ENCODE measurements around the gene SENP7. TPM values are rescaled to one million over a fixed set of nuclear protein-coding genes. Genes with fewer than 3 reads are reported as not detected.
"Not testable (repeated sequence)": the region's sequence is repeated elsewhere in the genome, so short reads cannot be mapped to it uniquely, and the experiment has no call there.

The SENP7 gene
- total RNA-seq, 3 donors from 2014 or later: 26.6 to 43.2 (median 26.9) TPM

DNA sequence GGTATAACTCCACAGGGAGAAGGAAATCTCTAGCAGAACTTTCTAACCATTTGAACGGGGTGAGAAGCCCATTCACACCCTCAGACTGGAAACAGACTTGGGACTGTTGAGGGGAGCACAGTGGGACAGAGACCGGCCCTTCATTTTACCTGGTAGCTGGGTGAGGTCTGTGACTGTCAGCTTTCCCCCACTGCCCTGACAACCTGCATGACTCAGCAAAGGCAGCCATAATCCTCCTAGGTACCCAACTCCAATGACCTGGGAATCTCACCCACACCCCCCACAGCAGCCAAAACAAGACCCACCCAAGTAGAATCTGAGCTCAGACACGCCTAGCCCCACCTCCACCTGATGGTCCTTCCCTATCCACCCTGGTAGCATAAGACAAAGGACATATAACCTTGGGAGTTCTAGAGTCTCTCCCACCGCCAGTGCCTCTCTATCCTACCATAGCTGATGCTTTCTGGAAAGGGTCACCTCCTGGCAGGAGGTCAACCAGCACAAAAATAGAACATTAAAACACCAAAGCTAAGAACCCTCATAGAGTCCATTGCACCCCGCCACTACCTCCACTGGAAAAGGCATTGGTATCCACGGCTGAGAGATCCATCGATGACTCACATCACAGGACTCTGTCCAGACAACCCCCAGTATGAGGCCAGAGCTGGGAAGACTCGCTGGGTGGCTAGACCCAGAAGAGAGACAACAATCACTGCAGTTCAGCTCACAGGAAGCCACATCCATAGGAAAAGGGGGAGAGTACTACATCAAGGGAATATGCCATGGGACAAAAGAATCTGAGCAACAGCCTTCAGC lies 28.0 kb downstream of the SENP7 start:
- Histone ChIP-seq H3K27ac (no peak overlapping the region), H3K4me3 (no peak overlapping the region)
- intact Hi-C loops (cut with DNase I; ENCODE audit: low total_unique reads): no loop called here

DNA sequence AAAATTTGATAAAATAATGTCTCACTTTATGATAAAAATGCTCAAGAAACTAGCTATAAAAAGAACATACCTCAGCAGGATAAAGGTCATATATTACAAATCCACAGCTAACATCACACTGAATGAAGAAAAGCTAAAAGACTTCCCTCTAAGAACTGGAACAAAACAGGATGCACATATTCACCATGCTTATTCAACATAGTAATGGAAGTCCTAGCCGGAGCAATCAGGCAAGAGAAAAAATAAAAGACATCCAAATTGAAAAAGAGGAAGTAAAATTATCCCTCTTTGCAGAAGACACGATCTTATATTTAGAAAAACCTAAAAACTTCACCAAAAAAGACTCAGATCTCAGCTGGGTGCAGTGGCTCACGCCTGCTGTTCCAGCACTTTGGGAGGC lies 34.0 kb downstream of the SENP7 start:
- H3K27ac ChIP-seq: no peak overlapping the region
- no peaks in the 10 kb centered on the region for H3K27me3 ChIP-seq
- no peaks in the 10 kb centered on the region for H3K4me1 ChIP-seq
- H3K9me3 ChIP-seq: peaks cover 0 to 13% of the 10 kb centered on the region in 2 donors
- TF ChIP-seq, protein P1, sequence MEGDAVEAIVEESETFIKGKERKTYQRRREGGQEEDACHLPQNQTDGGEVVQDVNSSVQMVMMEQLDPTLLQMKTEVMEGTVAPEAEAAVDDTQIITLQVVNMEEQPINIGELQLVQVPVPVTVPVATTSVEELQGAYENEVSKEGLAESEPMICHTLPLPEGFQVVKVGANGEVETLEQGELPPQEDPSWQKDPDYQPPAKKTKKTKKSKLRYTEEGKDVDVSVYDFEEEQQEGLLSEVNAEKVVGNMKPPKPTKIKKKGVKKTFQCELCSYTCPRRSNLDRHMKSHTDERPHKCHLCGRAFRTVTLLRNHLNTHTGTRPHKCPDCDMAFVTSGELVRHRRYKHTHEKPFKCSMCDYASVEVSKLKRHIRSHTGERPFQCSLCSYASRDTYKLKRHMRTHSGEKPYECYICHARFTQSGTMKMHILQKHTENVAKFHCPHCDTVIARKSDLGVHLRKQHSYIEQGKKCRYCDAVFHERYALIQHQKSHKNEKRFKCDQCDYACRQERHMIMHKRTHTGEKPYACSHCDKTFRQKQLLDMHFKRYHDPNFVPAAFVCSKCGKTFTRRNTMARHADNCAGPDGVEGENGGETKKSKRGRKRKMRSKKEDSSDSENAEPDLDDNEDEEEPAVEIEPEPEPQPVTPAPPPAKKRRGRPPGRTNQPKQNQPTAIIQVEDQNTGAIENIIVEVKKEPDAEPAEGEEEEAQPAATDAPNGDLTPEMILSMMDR (IDR thresholded peaks at IDR 0.05): no peak
- TF ChIP-seq POLR2AphosphoS5 (IDR thresholded peaks at IDR 0.05) (no peak), POLR2A (IDR thresholded peaks at IDR 0.05) (no peak)
- no peak for DNase-seq (ENCODE audit: low spot score in 2 of 2)
- H3K4me3 ChIP-seq: no peak overlapping the region
- intact Hi-C loops (cut with DNase I; ENCODE audit: low total_unique reads): no loop called here
- H3K36me3 ChIP-seq: no peaks in the 10 kb centered on the region

More for the DNA sequence above, 28.0 kb downstream of the SENP7 start:
- H3K27me3 ChIP-seq: no peaks in the 10 kb centered on the region
- H3K36me3 ChIP-seq: no peaks in the 10 kb centered on the region
- TF ChIP-seq POLR2A (IDR thresholded peaks at IDR 0.05) (no peak), POLR2AphosphoS5 (IDR thresholded peaks at IDR 0.05) (no peak)
- TF ChIP-seq, protein P1 (IDR thresholded peaks at IDR 0.05): no peak
- DNase-seq (ENCODE audit: low spot score in 2 of 2): no peak
- peaks cover 0 to 13% of the 10 kb centered on the region in 2 donors for H3K9me3 ChIP-seq
- no peaks in the 10 kb centered on the region for H3K4me1 ChIP-seq

DNA sequence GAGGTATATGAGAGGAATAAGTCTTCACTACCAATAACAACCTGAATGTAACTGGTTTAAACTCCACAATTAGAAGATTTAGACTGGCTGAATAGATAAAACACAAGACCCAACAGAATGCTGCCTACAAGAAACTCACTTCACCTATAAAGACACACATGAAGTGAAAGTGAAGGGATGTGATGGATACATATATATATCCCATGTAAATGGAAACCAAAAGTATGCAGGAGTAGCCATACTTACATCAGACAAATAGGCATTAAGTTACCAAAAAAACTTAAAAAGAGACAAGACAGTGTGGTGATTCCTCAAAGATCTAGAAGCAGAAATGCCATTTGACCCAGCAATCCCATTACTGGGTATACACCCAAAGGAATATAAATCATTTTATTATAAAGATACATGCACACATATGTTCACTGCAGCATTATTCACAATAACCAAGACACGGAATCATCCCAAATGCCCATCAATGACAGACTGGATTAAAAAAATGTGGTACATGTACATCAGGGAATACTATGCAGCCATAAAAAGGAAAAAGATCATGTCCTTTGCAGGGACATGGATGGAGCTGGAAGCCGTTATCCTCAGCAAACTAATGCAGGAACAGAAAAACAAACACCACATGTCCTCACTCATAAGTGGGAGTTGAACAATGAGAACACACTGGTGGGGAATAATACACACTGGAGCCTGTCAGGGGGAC lies 38.0 kb downstream of the SENP7 start:
- H3K36me3 ChIP-seq; H3K9me3 ChIP-seq; H3K27ac ChIP-seq; intact Hi-C loops (cut with DNase I; ENCODE audit: low total_unique reads); H3K4me3 ChIP-seq; H3K4me1 ChIP-seq; H3K27me3 ChIP-seq; DNase-seq (ENCODE audit: low spot score in 2 of 2): not testable (repeated sequence)

DNA sequence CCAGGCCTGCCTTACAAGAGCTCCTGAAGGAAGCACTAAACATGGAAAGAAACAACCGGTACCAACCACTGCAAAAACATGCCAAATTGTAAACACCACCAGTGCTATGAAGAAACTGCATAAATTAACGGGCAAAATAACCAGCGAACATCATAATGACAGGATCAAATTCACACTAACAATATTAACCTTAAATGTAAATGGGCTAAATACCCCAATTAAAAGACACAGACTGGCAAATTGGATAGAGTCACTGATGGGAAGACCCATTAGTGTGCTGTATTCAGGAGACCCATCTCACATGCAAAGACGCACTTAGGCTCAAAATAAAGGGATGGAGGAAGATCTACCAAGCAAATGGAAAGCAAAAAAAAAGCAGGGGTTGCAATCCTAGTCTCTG lies 44.3 kb downstream of the SENP7 start:
- H3K36me3 ChIP-seq; H3K27me3 ChIP-seq; H3K4me3 ChIP-seq; intact Hi-C loops (cut with DNase I; ENCODE audit: low total_unique reads); H3K27ac ChIP-seq; H3K4me1 ChIP-seq; DNase-seq (ENCODE audit: low spot score in 2 of 2); H3K9me3 ChIP-seq: not testable (repeated sequence)

DNA sequence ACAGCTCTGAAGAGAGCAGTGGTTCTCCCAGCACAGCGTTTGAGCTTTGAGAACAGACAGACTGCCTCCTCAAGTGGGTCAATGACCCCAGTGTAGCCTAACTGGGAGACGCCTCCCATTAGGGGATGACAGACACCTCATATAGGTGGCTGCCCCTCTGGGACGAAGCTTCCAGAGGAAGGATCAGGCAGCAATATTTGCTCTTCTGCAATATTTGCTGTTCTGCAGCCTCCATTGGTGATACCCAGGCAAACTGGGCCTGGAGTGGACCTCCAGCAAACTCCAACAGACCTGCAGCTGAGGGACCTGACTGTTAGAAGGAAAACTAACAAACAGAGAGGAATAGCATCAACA lies 45.7 kb downstream of the SENP7 start:
- H3K27ac ChIP-seq; H3K27me3 ChIP-seq; H3K36me3 ChIP-seq; DNase-seq (ENCODE audit: low spot score in 2 of 2); H3K4me3 ChIP-seq; H3K4me1 ChIP-seq; H3K9me3 ChIP-seq; intact Hi-C loops (cut with DNase I; ENCODE audit: low total_unique reads): not testable (repeated sequence)

DNA sequence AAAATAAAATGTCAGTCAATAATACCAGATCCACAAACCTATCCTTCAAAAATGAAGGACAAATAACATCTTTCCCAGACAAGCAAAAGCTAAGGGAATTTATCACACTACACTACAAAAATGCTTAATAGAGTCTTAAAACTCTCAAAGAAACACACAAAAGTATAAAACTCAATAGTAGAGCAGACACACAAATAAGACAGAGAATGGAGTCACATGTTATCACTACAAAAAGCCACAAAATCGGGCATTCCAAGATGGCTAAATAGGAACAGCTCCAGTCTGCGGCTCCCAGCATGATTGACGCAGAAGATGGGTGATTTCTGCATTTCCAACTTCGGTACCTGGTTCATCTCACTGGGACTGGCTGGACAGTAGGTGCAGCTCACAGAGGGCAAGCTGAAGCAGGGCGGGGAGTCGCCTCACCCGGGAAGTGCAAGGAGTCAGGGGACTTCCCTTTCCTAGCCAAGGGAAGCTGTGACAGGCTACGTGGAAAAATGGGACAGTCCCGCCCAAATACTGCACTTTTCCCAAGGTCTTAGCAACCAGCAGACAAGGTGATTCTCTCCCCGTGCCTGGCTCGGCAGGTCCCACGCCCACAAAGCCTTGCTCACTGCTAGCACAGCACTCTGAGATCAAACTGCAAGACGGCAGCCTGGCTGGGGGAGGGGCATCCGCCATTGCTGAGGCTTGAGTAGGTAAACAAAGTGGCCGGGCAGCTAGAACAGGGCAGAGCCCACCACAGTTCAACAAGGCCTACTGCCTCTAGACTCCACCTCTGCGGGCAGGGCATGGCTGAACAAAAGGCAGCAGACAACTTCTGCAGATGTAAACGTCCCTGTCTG lies 46.3 kb downstream of the SENP7 start:
- Histone ChIP-seq H3K4me3 (no peak overlapping the region), H3K36me3 (no peaks in the 10 kb centered on the region), H3K27me3 (no peaks in the 10 kb centered on the region), H3K9me3 (peaks cover 0 to 5% of the 10 kb centered on the region in 2 donors), H3K27ac (no peak overlapping the region), H3K4me1 (no peaks in the 10 kb centered on the region)
- TF ChIP-seq POLR2A (IDR thresholded peaks at IDR 0.05): no peak
- TF ChIP-seq, protein P1 (IDR thresholded peaks at IDR 0.05): no peak
- TF ChIP-seq POLR2AphosphoS5 (IDR thresholded peaks at IDR 0.05): no peak
- DNase-seq (ENCODE audit: low spot score in 2 of 2): no peak
- intact Hi-C loops (cut with DNase I; ENCODE audit: low total_unique reads): no loop called here

Data from breast epithelium (tissue), 4 donors.